ENCODE data around the gene SPSB2. TPM values are rescaled to one million over a fixed set of nuclear protein-coding genes. Genes with fewer than 3 reads are reported as not detected.
"Not testable (repeated sequence)": the region's sequence is repeated elsewhere in the genome, so short reads cannot be mapped to it uniquely, and the experiment has no call there.

Gene SPSB2, protein sequence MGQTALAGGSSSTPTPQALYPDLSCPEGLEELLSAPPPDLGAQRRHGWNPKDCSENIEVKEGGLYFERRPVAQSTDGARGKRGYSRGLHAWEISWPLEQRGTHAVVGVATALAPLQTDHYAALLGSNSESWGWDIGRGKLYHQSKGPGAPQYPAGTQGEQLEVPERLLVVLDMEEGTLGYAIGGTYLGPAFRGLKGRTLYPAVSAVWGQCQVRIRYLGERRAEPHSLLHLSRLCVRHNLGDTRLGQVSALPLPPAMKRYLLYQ
- 15.8 and 18.2 TPM in 2 replicates for total RNA-seq

DNA sequence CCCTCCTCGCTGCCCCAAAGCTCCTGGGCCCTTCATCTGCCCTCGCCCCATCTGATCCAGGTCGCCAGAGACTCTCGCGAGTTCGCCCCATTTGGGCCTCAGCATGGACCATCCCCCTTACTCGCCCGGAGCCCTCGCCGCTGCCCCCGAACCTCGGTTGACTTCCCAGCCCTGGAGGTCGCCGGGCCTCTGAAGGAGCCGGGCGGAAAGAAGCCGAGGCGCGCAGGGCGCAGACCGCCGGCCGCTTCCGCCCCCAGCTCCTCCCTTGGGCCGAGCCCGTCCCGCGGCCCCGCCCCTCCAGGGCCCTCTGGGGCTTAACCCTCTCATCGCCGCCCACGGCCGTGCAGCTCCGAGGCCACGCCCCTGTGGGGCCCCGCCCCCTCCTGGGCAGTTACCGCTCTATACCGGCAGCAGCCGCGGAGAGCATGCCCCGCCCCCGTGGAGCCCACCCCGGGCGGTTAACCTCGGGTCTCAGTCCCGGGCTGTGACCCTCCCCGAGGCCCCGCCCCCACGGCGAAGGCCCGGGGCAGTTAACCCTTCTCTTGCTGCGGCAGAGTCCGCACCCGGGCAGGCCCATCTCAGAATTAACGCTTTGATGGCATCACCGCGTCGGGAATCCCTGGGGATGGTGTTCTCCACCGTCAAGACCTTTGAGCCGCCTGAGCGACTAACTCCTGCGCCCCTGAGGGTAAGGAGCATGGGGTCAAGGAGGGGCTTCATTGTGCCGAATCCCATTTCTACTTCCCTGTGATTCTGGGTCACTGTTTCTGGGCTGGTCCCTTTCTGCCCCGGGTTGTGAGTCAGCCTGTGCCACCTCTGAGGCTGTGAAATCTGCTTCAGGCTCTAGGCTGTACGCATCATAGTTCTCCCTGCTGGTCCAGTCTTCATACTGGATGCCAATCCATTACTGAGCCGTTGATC is at the start of gene SPSB2:
SPSB2 (minus strand) TSS at position 210 of the 921 bp plus-strand sequence. CDS start 402 bp downstream, outside the sequence.
- intact Hi-C loops (cut with micrococcal nuclease) = loop anchor here (1.0 to 5.0 kb wide), 13 partner anchors 18 to 1369 kb away; partner anchors contain the start of genes CHD4, EMG1, ENO2 and FOXJ2

DNA sequence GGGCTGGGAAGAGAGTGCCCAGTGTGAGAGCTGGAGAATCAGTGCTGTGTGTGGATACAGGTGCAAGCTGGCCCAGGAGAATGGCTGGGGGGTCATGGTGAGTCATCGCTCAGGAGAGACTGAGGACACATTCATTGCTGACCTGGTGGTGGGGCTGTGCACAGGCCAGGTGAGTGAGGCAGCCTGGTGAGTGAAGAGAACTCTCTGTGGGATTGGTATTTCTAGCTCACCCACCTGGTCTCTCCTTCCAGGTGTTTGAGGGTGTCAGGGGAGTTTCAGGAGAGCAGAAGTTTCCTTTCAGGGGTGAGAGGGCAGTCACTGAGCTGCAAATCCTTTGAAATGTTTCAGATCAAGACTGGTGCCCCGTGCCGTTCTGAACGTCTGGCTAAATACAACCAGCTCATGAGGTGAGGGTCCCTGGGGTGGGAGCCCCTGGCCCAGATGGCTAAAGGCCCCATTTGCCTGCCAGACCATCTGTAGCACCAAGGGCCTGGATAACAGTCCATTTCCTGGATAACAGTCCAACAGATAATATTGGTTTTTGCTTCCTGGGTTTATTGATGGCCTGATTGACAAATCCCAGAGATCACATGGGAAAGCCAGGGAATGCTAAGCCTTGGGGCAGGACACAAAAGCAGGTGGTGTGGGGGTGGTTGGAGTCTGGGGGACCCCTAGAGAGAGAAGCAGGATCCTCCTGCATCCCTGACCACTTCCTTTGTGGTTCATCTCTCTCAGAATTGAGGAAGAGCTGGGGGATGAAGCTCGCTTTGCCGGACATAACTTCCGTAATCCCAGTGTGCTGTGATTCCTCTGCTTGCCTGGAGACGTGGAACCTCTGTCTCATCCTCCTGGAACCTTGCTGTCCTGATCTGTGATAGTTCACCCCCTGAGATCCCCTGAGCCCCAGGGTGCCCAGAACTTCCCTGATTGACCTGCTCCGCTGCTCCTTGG is 49.2 kb upstream of the SPSB2 start:
- intact Hi-C loops (cut with micrococcal nuclease) = no loop called here

DNA sequence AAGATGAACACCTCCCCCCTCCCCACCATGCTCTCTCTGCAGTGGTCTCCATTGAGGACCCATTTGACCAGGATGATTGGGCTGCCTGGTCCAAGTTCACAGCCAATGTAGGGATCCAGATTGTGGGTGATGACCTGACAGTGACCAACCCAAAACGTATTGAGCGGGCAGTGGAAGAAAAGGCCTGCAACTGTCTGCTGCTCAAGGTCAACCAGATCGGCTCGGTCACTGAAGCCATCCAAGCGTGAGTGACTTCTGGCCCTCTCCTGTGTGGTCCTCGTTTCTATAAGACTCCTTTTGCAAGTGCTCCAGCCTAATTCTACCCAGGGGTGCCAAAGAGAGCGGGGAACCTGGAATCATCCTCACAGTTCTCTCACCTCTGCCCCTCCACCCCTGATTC is 48.4 kb upstream of the SPSB2 start:
- intact Hi-C loops (cut with micrococcal nuclease) = no loop called here

DNA sequence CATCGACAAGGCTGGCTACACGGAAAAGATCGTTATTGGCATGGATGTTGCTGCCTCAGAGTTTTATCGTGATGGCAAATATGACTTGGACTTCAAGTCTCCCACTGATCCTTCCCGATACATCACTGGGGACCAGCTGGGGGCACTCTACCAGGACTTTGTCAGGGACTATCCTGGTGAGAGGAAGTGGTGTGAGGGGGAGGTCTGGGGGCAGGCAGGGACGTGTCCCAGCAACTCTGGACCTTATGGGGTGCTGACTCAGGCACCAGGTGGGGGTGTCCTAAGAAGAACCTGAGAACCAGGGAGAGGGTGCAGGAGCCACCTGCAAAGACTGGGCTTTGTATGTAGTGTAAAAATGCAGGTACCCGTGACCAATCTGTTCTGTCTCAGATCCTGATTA is 46.5 kb upstream of the SPSB2 start:
- intact Hi-C loops (cut with micrococcal nuclease) = no loop called here

DNA sequence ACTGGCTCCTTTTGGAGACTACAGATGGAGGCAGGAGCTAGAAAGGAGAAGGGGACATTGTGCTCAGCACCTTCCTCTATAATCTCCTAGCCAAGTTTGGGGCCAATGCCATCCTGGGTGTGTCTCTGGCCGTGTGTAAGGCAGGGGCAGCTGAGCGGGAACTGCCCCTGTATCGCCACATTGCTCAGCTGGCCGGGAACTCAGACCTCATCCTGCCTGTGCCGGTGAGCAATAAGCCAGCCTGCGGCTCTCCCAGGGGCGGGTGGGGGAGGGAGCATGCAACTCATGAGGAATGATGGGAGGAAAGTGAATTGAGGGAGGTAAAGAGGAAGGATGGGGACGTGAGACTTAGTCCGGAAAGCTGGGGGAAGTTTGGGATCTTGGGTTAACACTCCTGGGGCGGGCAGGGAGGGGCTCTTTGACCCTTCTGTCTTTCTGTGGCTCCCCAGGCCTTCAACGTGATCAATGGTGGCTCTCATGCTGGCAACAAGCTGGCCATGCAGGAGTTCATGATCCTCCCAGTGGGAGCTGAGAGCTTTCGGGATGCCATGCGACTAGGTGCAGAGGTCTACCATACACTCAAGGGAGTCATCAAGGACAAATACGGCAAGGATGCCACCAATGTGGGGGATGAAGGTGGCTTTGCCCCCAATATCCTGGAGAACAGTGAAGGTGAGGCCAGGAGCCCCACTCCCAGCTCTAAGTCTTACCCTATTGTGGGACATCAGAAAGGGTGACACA is 44.6 kb upstream of the SPSB2 start:
- intact Hi-C loops (cut with micrococcal nuclease) = no loop called here

DNA sequence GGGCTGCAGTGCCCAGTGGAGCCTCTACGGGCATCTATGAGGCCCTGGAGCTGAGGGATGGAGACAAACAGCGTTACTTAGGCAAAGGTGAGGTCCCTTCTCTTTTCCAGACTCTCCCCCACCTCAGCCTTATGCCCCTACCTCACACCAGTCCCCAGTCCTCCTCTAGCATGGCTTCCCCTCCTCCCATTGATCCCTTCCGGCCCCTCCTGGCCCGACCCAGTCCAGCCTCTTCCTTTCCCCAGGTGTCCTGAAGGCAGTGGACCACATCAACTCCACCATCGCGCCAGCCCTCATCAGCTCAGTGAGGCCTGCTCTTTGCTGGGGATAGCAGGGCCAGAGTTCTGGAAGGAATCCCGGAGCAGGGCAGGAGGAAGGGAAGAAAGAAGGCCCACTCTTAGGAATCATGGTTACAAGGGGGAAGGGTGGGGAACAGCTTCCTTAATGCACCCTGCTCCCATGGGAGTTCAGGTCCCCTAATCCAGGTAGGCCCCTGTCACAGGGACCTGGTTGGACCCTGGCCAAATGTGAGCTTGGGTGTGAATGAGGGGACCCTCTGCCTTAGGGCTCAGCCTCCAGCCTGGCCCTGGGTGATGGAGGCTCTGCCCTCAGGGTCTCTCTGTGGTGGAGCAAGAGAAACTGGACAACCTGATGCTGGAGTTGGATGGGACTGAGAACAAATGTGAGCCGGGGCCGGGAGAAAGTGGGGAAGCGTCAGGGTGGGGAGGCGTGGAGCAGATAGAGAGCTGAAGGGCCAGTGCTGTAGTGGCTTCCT is 43.5 kb upstream of the SPSB2 start:
- intact Hi-C loops (cut with micrococcal nuclease) = no loop called here

DNA sequence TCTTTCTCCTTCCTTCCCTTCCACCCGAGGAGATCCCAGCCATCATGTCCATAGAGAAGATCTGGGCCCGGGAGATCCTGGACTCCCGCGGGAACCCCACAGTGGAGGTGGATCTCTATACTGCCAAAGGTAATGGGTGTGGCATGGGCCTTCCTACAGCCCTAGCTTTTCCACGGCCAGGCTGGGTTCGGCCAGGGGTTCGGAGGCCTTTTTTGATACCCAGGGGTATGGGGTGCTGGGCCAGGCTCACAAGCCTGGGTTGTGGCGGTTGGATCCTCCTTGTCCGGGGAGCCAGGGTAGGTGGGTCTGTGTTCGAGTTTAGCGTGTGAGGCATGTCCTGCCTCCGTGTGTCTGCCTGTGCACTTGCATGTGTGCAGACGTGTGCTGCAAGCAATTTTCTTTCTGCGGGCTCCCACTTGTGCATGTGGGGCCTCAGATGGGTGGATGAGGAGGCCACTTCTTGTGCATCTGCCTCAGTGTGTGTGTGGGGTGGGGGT is 42.7 kb upstream of the SPSB2 start:
- intact Hi-C loops (cut with micrococcal nuclease) = loop anchor here (2.0 kb wide), 1 partner anchor 43 kb away; the partner anchor contains the start of gene SPSB2

DNA sequence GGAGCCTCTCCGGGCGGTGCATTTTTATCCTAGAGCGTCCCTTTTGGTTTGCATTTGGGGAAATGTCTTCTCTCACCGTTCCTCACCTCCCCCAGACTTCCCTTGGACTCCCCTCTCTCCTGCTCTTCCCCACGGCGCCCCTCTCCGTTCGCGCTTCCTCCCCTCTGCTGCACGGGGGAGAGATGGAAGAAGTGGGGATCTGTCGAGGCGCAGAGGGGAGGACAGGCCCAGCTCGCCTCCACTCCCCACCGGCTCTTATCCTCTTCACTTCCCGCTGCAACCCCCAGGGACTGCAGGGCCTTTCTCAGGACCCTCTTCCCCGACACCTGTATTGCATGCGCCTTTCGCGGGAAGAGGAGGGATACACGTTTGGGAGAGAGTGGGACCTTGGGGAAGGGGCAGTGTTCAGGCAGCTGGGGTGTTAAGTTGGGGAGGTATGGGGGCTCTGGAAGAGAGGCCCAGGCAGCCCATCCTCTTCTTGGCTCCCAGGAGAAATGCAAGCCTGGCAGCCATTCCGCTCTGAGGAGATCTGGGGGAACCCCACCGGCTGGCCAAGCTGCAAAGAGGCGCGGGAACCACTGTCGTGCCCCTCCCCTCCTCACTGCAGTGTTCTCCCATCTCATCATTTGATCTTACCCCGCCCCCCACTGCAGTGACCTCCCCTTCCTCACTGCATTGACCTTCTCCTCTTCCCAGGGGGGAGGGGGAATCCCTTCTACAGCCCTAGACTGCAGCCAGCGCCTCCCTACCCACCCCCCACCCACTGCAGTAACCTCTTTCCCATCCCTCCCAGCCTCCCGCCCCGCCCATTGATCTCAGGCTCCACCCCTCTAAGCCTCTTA is 42.1 kb upstream of the SPSB2 start:
- intact Hi-C loops (cut with micrococcal nuclease) = loop anchor here (1.0 to 2.0 kb wide), 5 partner anchors 9 to 63 kb away; partner anchors contain the start of genes LRRC23, SPSB2 and USP5

DNA sequence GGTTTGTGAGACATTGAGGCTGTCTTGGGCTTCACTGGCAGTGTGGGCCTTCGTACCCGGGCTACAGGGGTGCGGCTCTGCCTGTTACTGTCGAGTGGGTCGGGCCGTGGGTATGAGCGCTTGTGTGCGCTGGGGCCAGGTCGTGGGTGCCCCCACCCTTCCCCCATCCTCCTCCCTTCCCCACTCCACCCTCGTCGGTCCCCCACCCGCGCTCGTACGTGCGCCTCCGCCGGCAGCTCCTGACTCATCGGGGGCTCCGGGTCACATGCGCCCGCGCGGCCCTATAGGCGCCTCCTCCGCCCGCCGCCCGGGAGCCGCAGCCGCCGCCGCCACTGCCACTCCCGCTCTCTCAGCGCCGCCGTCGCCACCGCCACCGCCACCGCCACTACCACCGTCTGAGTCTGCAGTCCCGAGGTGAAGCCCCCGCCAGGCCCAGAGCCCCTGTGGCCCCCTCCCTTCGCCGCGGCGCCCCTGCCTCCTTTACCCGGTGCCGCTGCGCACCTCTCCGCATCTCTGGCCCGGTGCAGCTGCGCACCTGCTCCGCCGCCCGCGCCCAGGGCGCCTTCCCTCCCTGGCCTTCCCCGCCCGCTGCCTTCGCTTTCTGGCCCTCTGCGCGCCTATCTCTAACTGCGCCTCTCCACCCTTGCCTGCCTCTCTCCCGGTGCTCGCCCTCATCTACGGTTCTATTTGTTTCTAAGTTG is 41.3 kb upstream of the SPSB2 start, which contains the start of gene ENO2:
ENO2 (plus strand) TSS at position 335 of the 701 bp plus-strand sequence. CDS start 1,253 bp downstream, outside the sequence.
- intact Hi-C loops (cut with micrococcal nuclease) = loop anchor here (1.0 to 2.0 kb wide), 5 partner anchors 10 to 62 kb away; partner anchors contain the start of genes LRRC23, SPSB2 and USP5

DNA sequence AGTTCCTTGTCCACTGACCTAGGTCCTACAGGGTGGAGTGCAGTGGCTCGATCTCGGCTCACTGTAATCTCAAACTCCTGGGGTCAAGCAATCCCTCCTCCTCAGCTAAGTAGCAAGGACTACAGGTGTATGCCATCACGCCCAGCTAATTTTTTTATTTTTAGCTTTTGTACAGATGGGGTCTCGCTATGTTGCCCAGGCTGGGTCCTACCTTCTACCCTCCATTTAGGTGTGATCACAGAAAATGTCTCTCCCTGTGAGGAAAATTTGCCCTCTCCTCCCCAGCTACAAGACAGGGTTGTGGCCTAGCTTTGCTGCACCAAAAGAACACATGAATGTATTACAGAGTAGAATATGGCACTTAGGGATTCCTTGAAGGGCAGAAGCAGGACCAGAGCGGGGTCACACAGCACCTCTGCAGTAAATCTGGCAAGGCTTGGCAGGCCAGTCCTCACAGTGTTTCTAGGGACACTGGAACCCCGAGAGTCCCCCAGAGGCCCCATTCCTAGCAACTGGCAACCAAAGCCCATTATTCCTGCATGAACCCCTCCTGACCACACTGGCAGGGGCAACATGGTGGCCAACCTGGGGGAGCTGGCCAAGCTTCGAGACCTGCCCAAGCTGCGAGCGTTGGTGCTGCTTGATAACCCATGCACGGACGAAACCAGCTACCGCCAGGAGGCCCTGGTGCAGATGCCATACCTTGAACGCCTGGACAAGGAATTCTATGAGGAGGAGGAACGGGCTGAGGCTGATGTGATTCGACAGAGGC is 39.2 kb upstream of the SPSB2 start:
- intact Hi-C loops (cut with micrococcal nuclease) = no loop called here

DNA sequence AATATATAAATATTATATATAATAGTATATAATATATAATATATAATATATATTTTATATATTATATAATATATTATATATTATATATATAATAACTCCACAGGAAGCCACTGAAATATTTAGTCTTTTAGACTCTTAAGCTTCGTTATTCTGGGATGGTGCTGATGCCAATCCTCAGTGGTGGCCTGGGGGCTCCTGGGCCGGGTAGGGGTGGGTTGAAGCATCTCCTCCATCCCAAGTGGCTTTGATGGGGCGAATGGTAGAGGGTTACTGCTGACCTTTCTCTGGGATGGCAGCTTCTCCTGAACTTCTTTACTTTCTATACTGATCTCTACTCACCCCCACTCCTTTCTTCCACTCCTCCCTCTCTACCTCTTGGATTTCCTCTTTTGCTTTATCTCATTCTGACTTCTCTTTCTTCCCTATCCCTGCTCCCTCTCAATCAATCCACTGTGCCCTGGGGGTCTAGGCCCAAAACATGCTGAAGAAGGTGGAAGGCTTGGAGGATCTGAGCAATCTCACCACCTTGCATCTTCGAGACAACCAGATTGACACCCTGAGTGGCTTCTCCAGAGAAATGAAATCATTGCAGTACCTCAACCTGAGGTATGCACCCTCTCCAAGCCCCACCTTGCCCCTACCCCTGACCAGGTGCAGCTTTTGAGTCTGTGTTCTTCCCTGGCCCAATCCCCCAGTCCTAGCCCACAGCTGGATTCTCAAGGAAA is 36.5 kb upstream of the SPSB2 start:
- intact Hi-C loops (cut with micrococcal nuclease) = no loop called here

DNA sequence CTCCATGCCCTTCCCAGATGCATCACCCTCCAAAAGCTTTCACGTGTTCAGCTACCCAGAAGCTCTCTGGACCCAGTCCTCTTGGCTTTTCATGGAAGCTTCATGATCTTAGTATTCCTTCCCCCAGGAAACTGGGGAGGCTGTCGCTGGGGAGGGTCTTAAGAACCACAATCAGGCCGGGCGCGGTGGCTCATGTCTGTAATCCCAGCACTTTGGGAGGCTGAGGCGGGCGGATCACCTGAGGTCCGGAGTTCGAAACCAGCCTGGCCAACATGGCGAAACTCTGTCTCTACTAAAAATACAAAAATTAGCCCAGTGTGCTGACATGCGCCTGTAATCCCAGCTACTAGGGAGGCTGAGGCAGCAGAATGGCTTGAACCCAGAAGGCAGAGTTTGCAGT is 35.0 kb upstream of the SPSB2 start:
- intact Hi-C loops (cut with micrococcal nuclease) = not testable (repeated sequence)

DNA sequence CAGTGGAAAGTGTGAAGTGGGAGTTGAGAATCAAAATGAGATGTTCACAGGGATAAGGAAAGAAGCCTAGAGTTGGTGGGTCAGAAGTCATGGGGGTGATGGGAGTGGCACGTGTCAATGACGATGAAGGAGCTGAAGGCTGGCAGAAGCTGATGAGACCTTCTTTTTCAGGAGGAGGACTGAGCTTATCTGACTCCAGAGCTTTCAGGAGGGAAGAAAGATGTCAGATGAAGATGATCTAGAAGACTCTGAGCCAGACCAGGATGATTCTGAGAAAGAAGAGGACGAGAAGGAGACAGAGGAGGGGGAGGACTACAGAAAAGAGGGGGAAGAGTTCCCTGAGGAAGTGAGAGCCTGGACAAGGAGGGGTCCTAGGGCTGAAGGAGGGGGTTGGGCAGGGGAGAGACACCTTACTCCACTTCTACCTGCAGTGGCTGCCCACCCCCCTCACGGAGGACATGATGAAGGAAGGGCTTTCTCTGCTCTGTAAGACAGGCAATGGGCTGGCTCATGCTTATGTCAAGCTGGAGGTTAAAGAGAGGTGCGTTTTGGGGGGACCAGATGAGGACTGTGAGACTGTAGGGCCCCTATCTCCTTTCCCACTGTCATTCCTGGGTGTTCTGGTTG is 32.4 kb upstream of the SPSB2 start:
- intact Hi-C loops (cut with micrococcal nuclease) = loop anchor here (2.0 kb wide), 1 partner anchor 1337 kb away; no protein-coding TSS in a partner anchor

DNA sequence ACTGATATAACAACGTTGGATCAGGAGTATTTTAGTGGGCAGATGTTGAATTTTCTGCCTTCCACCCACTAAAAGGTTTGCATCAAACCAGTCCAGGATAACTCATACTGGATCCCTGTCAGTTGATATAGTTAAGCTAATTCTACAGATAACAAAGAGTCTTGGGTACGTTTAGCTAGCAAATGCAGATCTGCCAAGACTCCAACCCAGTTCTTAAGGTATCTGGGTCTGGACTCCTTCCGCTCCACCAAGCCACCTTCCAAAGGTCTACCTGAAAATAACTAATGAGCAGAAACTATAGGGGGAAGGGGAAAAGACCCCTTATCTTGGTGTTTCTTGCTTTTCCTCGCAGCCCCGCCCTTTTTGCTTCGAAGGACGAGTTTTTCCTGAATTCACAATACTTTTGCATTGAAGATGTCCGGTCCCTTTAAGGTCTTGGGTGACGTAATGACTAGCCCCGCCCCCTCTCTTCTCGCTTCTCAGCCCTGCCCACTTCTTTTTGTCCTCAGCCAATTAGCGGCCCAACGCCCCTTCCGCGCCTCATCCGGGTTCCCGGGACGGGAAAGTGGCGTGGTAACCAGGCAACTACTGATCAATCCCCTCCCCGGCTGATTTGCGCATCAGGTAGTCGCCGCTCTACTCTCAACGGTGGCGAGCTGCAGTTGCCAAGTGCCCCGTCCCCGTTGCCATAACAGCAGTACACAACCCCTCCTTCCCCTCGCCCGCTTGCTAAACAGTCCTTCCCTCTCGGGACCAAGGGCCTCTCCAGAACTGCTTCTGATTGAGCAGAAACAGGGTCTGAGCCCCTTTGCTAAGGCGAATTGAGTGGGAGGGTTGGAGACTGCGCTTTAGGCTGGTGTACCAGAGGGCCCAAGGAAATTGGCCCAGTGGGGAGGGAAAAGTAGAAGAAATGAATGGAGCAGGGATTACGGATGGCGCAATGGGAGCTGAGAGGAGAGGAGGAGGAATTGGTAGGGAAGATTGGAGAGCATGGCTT is 31.5 kb upstream of the SPSB2 start, which contains the start of gene LRRC23:
LRRC23 (plus strand) TSS at position 543 of the 997 bp plus-strand sequence. CDS start 812 bp downstream, outside the sequence.
- intact Hi-C loops (cut with micrococcal nuclease) = loop anchor here (1.0 to 2.0 kb wide), 10 partner anchors 10 to 1338 kb away; partner anchors contain the start of genes COPS7A, EMG1, ENO2 and LPCAT3

Data from T-helper 1 cell treated with Interleukin-12 subunit alpha and Interleukin-12 subunit beta and Interleukin-4 antibody, amounts not matched to agents 30 ng/mL and 1 ng/mL, for 36 hours (primary cell).